Body of pancreas (tissue), 4 donors: ENCODE data around the gene DBP.

ENCODE experiments used
- CTCF ChIP-seq, 7 experiments: fragments of 450-650 bp in 4 of 7; fragments of 200-600 bp in 3 of 7; sonication (generic) in 3 of 7; IDR thresholded peaks; one replicate each; pipeline ENCODE4 v1.5.1; 2016 to 2019; ENCODE audit warnings: antibody characterized with exemption in 7 of 7
- POLR2A ChIP-seq, 3 donors: fragments of 450-650 bp; IDR thresholded peaks; one replicate each; pipeline ENCODE4 v1.6.1; 2016; ENCODE audit warnings: antibody characterized with exemption in 3 of 3, mild to moderate bottlenecking in 2 of 3

GRCh38 chr19:48613024-48613851, 23.9 kb downstream of the DBP start:
- no peak for TF ChIP-seq CTCF (IDR thresholded peaks at IDR 0.05)
- TF ChIP-seq POLR2A (IDR thresholded peaks at IDR 0.05) = no peak
